Right ventricle myocardium superior (tissue), 1 donor: ENCODE measurements around the gene OR5T3. TPM values are rescaled to one million over a fixed set of nuclear protein-coding genes. Genes with fewer than 3 reads are reported as not detected.
"Not testable (repeated sequence)": the region's sequence is repeated elsewhere in the genome, so short reads cannot be mapped to it uniquely, and the experiment has no call there.

Experiments used
- ATAC-seq: fragments of 200-7000 bp; cut with Tn5 transposase; one replicate; pipeline ENCODE4 v1.9.1; 2020; ENCODE audit warnings: mild to moderate bottlenecking; ENCODE audit not compliant: poor library complexity
- DNase-seq: peaks from one replicate; pipeline ENCODE4 v3.0.0-alpha.2; 2020
- intact Hi-C: fragments of 100-400 bp; cut with DNase I; formaldehyde crosslinking; loops from one replicate; pipeline ENCODE4 v1.11.2; 2022
- long read RNA-seq: library from polyadenylated mRNA; unstranded; transcript quantifications from one replicate; pipeline ENCODE4 v2.0.0, GENCODE V29; 2021
- total RNA-seq: library from RNA; stranded (reverse); fragmentation: NEBNext Ultra II Directional; extraction: Animal tissue kit (Norgen Biotek cat#: 25700); gene quantifications from one replicate; pipeline ENCODE4 v1.2.1, GENCODE V29; 2021
- donor health status: DM: no; HTN: yes; CAD: no; lungs with severe emphysema.

The OR5T3 gene
- total RNA-seq: not detected
- long read RNA-seq: 0 reads

- no peak for ATAC-seq
- no peak for DNase-seq
- intact Hi-C loops: no loop called here
These were observed at the start of gene OR5T3 for GRCh38 chr11:56251954-56252353. TSS of gene OR5T3 (plus strand) at chr11:56252254. CDS start at chr11:56252254, 0 bp downstream.

- ATAC-seq (no peak), DNase-seq (no peak)
- intact Hi-C loops: no loop called here
These were observed 44.3 kb upstream of the OR5T3 start for GRCh38 chr11:56207790-56208189.

DNA sequence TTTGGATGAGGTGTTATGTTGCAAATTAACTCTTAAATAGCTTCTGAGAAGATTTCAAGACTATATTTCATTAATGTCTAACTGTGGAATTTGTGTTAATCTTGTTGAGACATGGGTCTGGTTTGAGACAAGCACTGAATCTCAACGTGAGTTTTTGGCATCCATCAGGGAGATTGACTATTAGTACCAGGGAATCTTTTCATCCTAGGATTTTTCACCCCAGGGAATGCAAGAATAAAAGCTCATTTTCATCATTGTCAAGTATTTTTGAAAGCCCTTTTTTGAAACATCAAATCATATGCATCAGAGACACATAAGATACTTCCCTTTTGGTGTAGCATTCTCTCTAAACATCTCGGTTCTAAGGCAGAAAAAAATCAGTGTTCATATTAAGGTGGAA, 37.5 kb upstream of the OR5T3 start:
- ATAC-seq (no peak), DNase-seq (no peak)
- intact Hi-C loops: no loop called here

DNA sequence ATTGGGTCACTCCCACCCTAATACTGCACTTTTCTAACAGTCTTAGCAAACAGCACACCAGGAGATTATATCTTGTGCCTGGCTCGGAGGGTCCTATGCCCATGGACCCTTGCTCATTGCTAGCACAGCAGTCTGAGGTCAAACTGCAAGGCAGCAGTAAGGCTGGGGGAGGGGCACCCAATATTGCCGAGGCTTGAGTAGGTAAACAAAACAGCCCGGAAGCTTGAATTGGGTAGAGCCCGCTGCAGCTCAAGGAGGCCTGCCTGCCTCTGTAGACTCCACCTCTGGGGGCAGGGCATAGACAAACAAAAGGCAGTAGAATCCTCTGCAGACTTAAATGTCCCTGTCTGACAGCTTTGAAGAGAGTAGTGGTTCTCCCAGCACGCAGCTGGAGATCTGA, 32.3 kb upstream of the OR5T3 start:
- intact Hi-C loops, DNase-seq, ATAC-seq: not testable (repeated sequence)

DNA sequence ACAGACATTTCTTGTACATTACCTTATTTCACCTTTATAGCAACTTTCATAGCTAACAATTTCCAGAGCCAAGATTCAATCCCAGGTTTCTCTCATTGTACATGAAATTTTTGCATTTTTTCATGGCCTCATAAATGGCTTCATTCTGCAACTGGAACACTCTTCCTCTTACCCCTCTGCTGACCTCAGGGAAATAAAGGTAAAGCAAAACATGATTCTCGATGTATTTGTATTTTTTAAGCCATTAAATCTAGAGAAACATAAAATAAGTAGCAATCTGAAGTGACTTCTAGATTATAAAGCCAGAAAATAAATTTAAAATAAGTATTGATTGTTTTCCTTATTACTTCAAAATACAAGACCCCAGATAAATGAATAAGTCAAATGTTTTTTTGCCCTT, 17.9 kb upstream of the OR5T3 start, which contains the start of gene OR5T2:
Gene OR5T2, minus strand, starts transcription at position 101 of the 400 bp plus-strand sequence. CDS start 1,193 bp downstream, outside the sequence.
- ATAC-seq (no peak), DNase-seq (no peak)
- intact Hi-C loops: no loop called here

GRCh38 chr11:56271092-56271491, 19.0 kb downstream of the OR5T3 start:
- DNase-seq: no peak
- intact Hi-C loops: no loop called here
- no peak for ATAC-seq

- ATAC-seq (no peak), DNase-seq (no peak)
- intact Hi-C loops: no loop called here
These were observed 21.8 kb downstream of the OR5T3 start, which contains the start of gene OR5T1 for GRCh38 chr11:56273854-56274253. TSS of gene OR5T1 (plus strand) at chr11:56274154. CDS start at chr11:56275639, 1,485 bp downstream.

DNA sequence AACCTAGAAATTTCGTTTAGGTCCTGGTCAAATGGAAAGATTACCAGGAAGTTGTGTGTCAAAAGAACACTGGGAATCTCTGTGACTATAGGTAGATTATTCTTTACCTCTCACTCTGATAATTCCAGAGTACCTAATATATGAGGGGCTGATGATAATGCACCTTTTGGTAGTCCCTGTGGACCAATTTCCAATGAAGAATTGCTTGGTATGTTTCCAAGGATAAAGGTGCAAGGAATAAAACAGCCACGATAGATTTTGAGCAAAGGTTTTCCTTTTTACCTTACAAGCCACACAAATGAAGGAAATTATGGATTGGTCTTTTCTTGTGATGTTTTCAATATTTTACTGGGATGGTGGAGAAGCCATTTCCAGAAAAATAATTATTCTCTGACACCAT, 40.1 kb downstream of the OR5T3 start, which contains the start of gene OR8H1:
Gene OR8H1, minus strand, starts transcription at position 101 of the 400 bp plus-strand sequence. CDS start 1,192 bp downstream, outside the sequence.
- intact Hi-C loops: no loop called here
- ATAC-seq (no peak), DNase-seq (no peak)

- DNase-seq (no peak), ATAC-seq (no peak)
- intact Hi-C loops: no loop called here
These were observed 44.8 kb downstream of the OR5T3 start for GRCh38 chr11:56296898-56297297.

Other genes starting within 250 kb of the OR5T3 start
- not detected for gene OR5AS1, start 224.6 kb upstream of the OR5T3 start, total RNA-seq
- not detected for gene OR8I2, start 158.9 kb upstream of the OR5T3 start, total RNA-seq
- not detected for gene OR8H2, start 148.6 kb upstream of the OR5T3 start, total RNA-seq
- not detected for gene OR8H3, start 129.9 kb upstream of the OR5T3 start, total RNA-seq
- not detected for gene OR8J3, start 112.1 kb upstream of the OR5T3 start, total RNA-seq
- gene OR8K5, start 91.9 kb upstream of the OR5T3 start, total RNA-seq: not detected
- not detected for gene OR5J2, start 75.6 kb upstream of the OR5T3 start, total RNA-seq
- gene OR5T2, start 18.0 kb upstream of the OR5T3 start, total RNA-seq: not detected
- gene OR5T1, start 21.9 kb downstream of the OR5T3 start, total RNA-seq: not detected
- gene OR8H1, start 40.0 kb downstream of the OR5T3 start, total RNA-seq: not detected
- gene OR8K3, start 62.9 kb downstream of the OR5T3 start, total RNA-seq: not detected
- not detected for gene OR8K1, start 93.8 kb downstream of the OR5T3 start, total RNA-seq
- gene OR8J1, start 102.0 kb downstream of the OR5T3 start, total RNA-seq: not detected
- gene OR8U1, start 123.4 kb downstream of the OR5T3 start, total RNA-seq: not detected
- not detected for gene OR5AL1, start 160.4 kb downstream of the OR5T3 start, total RNA-seq
- gene OR5M3, start 221.1 kb downstream of the OR5T3 start, total RNA-seq: not detected
- gene OR5M8, start 239.1 kb downstream of the OR5T3 start, total RNA-seq: not detected